Measurements from ENCODE around the gene RPS6KA2. TPM values are rescaled to one million over a fixed set of nuclear protein-coding genes. Genes with fewer than 3 reads are reported as not detected.

Gene RPS6KA2
- total RNA-seq, 3 donors from 2014 or later (not counting 1 experiment from before 2014, with no cell fraction given), result 2.8 to 4.5 (median 2.9) TPM

GRCh38 chr6:166597711-166598440 lies 29.2 kb downstream of the RPS6KA2 start:
- H3K4me1 Mint-ChIP-seq, result peaks cover 0 to 5% of the 10 kb centered on the region in 2 donors
- H3K4me3 Mint-ChIP-seq, result no peak overlapping the region
- H3K27ac Mint-ChIP-seq, result no peak overlapping the region
- WGBS (ENCODE audit: insufficient coverage), result 66% methylated on average over 10 of the region's 10 CpGs
- H3K9me3 Mint-ChIP-seq, result no peaks in the 10 kb centered on the region
- intact Hi-C loops (cut with micrococcal nuclease), result no loop called here
- Histone ChIP-seq H3K27ac (ENCODE audit: low read length) (no peak overlapping the region), H3K4me3 (ENCODE audit: low read length) (no peak overlapping the region), H3K36me3 (ENCODE audit: control insufficient read depth, insufficient read depth, low read length) (no peaks in the 10 kb centered on the region), H3K27me3 (ENCODE audit: control insufficient read depth, insufficient read depth, low read length) (no peaks in the 10 kb centered on the region), H3K9me3 (ENCODE audit: control insufficient read depth, insufficient read depth, low read length) (no peaks in the 10 kb centered on the region), H3K4me1 (ENCODE audit: control insufficient read depth, insufficient read depth, low read length) (no peaks in the 10 kb centered on the region)
- H3K27me3 Mint-ChIP-seq (ENCODE audit: low read depth in 2 of 2), result peaks cover 17 to 45% of the 10 kb centered on the region in 2 donors
- TF ChIP-seq CTCF (IDR thresholded peaks at IDR 0.05), result no peak
- DNase-seq, result no peak
- no peak for ATAC-seq
- no peaks in the 10 kb centered on the region for H3K36me3 Mint-ChIP-seq

GRCh38 chr6:166596776-166597507 lies 30.1 kb downstream of the RPS6KA2 start:
- no peak for TF ChIP-seq CTCF (IDR thresholded peaks at IDR 0.05)
- Mint-ChIP-seq H3K36me3 (no peaks in the 10 kb centered on the region), H3K9me3 (no peaks in the 10 kb centered on the region), H3K27me3 (ENCODE audit: low read depth in 2 of 2) (peaks cover 14 to 36% of the 10 kb centered on the region in 2 donors), H3K4me3 (no peak overlapping the region), H3K4me1 (peaks cover 0 to 5% of the 10 kb centered on the region in 2 donors), H3K27ac (no peak overlapping the region)
- H3K4me1 ChIP-seq (ENCODE audit: control insufficient read depth, insufficient read depth, low read length), result no peaks in the 10 kb centered on the region
- WGBS (ENCODE audit: insufficient coverage), result 87% methylated on average over 15 of the region's 15 CpGs
- H3K27me3 ChIP-seq (ENCODE audit: control insufficient read depth, insufficient read depth, low read length), result no peaks in the 10 kb centered on the region
- DNase-seq (no peak), ATAC-seq (no peak)
- no peak overlapping the region for H3K4me3 ChIP-seq (ENCODE audit: low read length)
- H3K27ac ChIP-seq (ENCODE audit: low read length), result no peak overlapping the region
- H3K9me3 ChIP-seq (ENCODE audit: control insufficient read depth, insufficient read depth, low read length), result no peaks in the 10 kb centered on the region
- intact Hi-C loops (cut with micrococcal nuclease), result no loop called here
- H3K36me3 ChIP-seq (ENCODE audit: control insufficient read depth, insufficient read depth, low read length), result no peaks in the 10 kb centered on the region

- intact Hi-C loops (cut with micrococcal nuclease), result no loop called here
- H3K36me3 ChIP-seq (ENCODE audit: control insufficient read depth, insufficient read depth, low read length), result no peaks in the 10 kb centered on the region
- ATAC-seq (no peak), DNase-seq (no peak)
- H3K27me3 ChIP-seq (ENCODE audit: control insufficient read depth, insufficient read depth, low read length), result no peaks in the 10 kb centered on the region
- Mint-ChIP-seq H3K4me1 (peaks cover 0 to 5% of the 10 kb centered on the region in 2 donors), H3K27me3 (ENCODE audit: low read depth in 2 of 2) (peaks cover 14 to 26% of the 10 kb centered on the region in 2 donors), H3K27ac (no peak overlapping the region), H3K9me3 (no peaks in the 10 kb centered on the region), H3K4me3 (no peak overlapping the region), H3K36me3 (no peaks in the 10 kb centered on the region)
- no peak overlapping the region for H3K27ac ChIP-seq (ENCODE audit: low read length)
- no peaks in the 10 kb centered on the region for H3K9me3 ChIP-seq (ENCODE audit: control insufficient read depth, insufficient read depth, low read length)
- H3K4me3 ChIP-seq (ENCODE audit: low read length), result no peak overlapping the region
- no peaks in the 10 kb centered on the region for H3K4me1 ChIP-seq (ENCODE audit: control insufficient read depth, insufficient read depth, low read length)
- TF ChIP-seq CTCF (IDR thresholded peaks at IDR 0.05), result no peak
- 94% methylated on average over 6 of the region's 6 CpGs for WGBS (ENCODE audit: insufficient coverage)
Observed at GRCh38 chr6:166595949-166596348, 31.1 kb downstream of the RPS6KA2 start.

Data from natural killer cell (primary cell).